ENCODE measurements around the gene PCDHB12.
A peak's percentile ranks its signal among the peaks of the same experiment; 100 is the strongest.
"Not testable (repeated sequence)": the region's sequence is repeated elsewhere in the genome, so short reads cannot be mapped to it uniquely, and the experiment has no call there.

Gene PCDHB12

DNA sequence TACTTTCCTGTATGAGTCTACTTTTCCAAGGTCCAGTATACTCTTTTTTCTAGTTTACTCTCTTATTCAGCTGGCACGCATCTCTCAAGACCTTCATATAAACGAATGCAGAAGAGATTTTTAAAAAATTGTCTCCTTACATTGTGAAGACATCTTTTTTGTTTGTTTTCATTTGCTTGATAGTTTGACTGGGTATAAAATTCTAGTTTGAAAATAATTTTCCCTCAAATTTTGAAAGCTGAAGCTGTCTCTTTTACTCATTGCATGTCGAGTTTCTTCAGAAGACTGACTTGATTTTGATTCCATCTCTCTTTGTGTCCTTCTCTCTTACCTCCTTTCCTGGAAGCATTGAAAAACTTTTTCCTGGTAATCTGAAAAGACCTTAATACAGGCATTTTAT, 12.2 kb upstream of the PCDHB12 start:
- Histone ChIP-seq H3K9me3 (ENCODE audit: insufficient read depth, low read length, severe bottlenecking) (peaks cover 14% of the 10 kb centered on the region), H3K36me3 (ENCODE audit: insufficient read depth, low read length) (no peaks in the 10 kb centered on the region), H3K4me2 (ENCODE audit: insufficient read depth, low read length) (no peak overlapping the region), H3K4me3 (ENCODE audit: low read depth in 1 of 2, low read length in 2 of 2) (no peak overlapping the region), H3K27me3 (ENCODE audit: insufficient read depth, low read length, poor library complexity) (no peaks in the 10 kb centered on the region), H4K20me1 (ENCODE audit: insufficient read depth, low read length) (no peaks in the 10 kb centered on the region), H3K27ac (ENCODE audit: low read length) (no peak overlapping the region), H3K4me1 (ENCODE audit: insufficient read depth, low read length) (no peaks in the 10 kb centered on the region), H3K9ac (ENCODE audit: low read depth, low read length) (no peak overlapping the region), H2AFZ (ENCODE audit: low read depth, low read length) (no peak overlapping the region), H3K79me2 (ENCODE audit: insufficient read depth, low read length) (no peaks in the 10 kb centered on the region)
- DNase-seq = no peak
- TF ChIP-seq EZH2 (IDR thresholded peaks at IDR 0.05; ENCODE audit: borderline replicate concordance, low read depth, low read length, severe bottlenecking) = no peak
- TF ChIP-seq, protein P1, sequence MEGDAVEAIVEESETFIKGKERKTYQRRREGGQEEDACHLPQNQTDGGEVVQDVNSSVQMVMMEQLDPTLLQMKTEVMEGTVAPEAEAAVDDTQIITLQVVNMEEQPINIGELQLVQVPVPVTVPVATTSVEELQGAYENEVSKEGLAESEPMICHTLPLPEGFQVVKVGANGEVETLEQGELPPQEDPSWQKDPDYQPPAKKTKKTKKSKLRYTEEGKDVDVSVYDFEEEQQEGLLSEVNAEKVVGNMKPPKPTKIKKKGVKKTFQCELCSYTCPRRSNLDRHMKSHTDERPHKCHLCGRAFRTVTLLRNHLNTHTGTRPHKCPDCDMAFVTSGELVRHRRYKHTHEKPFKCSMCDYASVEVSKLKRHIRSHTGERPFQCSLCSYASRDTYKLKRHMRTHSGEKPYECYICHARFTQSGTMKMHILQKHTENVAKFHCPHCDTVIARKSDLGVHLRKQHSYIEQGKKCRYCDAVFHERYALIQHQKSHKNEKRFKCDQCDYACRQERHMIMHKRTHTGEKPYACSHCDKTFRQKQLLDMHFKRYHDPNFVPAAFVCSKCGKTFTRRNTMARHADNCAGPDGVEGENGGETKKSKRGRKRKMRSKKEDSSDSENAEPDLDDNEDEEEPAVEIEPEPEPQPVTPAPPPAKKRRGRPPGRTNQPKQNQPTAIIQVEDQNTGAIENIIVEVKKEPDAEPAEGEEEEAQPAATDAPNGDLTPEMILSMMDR (IDR thresholded peaks at IDR 0.05; ENCODE audit: borderline replicate concordance, extremely low read depth, low read length, poor library complexity, severe bottlenecking) = no peak
- no peak for ATAC-seq (ENCODE audit: insufficient read depth, low read depth)

DNA sequence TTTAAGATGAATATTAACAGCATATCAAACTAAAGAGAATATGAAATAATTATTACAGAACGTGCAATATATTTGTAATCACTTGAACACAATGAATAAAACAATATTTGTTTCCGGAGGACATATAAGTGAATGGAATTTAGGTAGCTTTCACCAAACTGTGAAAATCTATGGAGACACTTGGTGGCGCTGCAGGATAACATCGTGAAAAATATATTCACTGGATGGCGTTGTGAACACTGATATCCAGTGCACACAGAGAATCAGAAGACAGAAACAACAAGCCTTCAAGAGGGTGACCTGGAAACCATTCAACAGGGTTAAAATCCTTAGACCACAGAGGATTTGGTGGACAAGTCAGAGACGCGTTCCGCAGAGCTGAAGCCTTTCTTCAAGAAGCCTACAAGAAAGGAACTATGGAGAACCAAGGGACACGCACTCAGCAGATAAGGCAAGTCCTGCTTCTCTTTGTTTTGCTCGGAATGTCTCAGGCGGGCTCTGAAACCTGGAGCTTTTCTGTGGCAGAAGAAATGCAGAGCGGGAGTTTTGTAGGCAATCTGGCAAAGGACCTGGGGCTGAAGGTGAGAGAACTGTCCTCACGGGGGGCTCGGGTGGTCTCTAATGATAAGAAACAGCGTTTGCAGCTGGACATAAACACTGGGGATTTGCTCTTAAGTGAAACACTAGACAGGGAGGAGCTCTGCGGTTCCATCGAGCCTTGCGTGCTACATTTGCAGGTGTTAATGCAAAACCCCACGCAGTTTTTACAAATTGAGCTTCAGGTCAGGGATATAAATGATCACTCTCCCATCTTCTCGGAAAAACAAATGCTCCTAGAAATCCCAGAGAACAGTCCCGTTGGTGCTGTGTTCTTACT, 8.9 kb upstream of the PCDHB12 start, which contains the start of gene PCDHB11:
Gene PCDHB11 (plus strand): TSS at position 269 of the 877 bp plus-strand sequence. CDS start 148 bp downstream, at position 417.
- no peak within 1 kb of the TSS for H3K27ac ChIP-seq (ENCODE audit: low read length)
- H3K36me3 ChIP-seq (ENCODE audit: insufficient read depth, low read length) = no peaks in the 10 kb centered on the region
- no peaks in the 10 kb centered on the region for H4K20me1 ChIP-seq (ENCODE audit: insufficient read depth, low read length)
- no peak within 1 kb of the TSS for H3K4me3 ChIP-seq (ENCODE audit: low read depth in 1 of 2, low read length in 2 of 2)
- no peak for TF ChIP-seq EZH2 (IDR thresholded peaks at IDR 0.05; ENCODE audit: borderline replicate concordance, low read depth, low read length, severe bottlenecking)
- TF ChIP-seq, protein P1 (IDR thresholded peaks at IDR 0.05; ENCODE audit: borderline replicate concordance, extremely low read depth, low read length, poor library complexity, severe bottlenecking) = peak; percentile 48
- ATAC-seq (ENCODE audit: insufficient read depth, low read depth) = no peak
- no peak within 1 kb of the TSS for H3K9ac ChIP-seq (ENCODE audit: low read depth, low read length)
- H2AFZ ChIP-seq (ENCODE audit: low read depth, low read length) = no peak within 1 kb of the TSS
- H3K4me2 ChIP-seq (ENCODE audit: insufficient read depth, low read length) = no peak within 1 kb of the TSS
- no peak for DNase-seq
- peaks cover 14% of the 10 kb centered on the region for H3K9me3 ChIP-seq (ENCODE audit: insufficient read depth, low read length, severe bottlenecking)
- no peaks in the 10 kb centered on the region for H3K4me1 ChIP-seq (ENCODE audit: insufficient read depth, low read length)
- no peaks in the 10 kb centered on the region for H3K79me2 ChIP-seq (ENCODE audit: insufficient read depth, low read length)
- H3K27me3 ChIP-seq (ENCODE audit: insufficient read depth, low read length, poor library complexity) = no peaks in the 10 kb centered on the region

DNA sequence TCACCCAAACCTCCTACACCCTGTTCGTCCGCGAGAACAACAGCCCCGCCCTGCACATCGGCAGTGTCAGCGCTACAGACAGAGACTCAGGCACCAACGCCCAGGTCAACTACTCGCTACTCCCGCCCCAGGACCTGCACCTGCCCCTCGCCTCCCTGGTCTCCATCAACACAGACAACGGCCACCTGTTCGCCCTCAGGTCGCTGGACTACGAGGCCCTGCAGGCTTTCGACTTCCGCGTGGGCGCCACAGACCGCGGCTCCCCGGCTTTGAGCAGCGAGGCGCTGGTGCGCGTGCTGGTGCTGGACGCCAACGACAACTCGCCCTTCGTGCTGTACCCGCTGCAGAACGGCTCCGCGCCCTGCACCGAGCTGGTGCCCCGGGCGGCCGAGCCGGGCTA, 7.4 kb upstream of the PCDHB12 start:
- not testable (repeated sequence) for H3K4me1 ChIP-seq (ENCODE audit: insufficient read depth, low read length); H3K36me3 ChIP-seq (ENCODE audit: insufficient read depth, low read length); H3K9ac ChIP-seq (ENCODE audit: low read depth, low read length); H4K20me1 ChIP-seq (ENCODE audit: insufficient read depth, low read length); H3K27ac ChIP-seq (ENCODE audit: low read length); H3K79me2 ChIP-seq (ENCODE audit: insufficient read depth, low read length); DNase-seq; H3K4me3 ChIP-seq (ENCODE audit: low read depth in 1 of 2, low read length in 2 of 2); ATAC-seq (ENCODE audit: insufficient read depth, low read depth); H2AFZ ChIP-seq (ENCODE audit: low read depth, low read length); H3K4me2 ChIP-seq (ENCODE audit: insufficient read depth, low read length); H3K27me3 ChIP-seq (ENCODE audit: insufficient read depth, low read length, poor library complexity)
- peaks cover 11% of the 10 kb centered on the region for H3K9me3 ChIP-seq (ENCODE audit: insufficient read depth, low read length, severe bottlenecking)

DNA sequence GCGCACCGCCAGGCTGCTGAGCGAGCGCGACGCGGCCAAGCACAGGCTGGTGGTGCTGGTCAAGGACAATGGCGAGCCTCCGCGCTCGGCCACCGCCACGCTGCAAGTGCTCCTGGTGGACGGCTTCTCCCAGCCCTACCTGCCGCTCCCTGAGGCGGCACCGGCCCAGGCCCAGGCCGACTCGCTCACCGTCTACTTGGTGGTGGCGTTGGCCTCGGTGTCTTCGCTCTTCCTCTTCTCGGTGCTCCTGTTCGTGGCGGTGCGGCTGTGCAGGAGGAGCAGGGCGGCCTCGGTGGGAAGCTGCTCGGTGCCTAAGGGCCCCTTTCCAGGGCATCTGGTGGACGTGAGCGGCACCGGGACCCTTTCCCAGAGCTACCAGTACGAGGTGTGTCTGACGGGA, 6.9 kb upstream of the PCDHB12 start:
- not testable (repeated sequence) for H3K27ac ChIP-seq (ENCODE audit: low read length); H3K9ac ChIP-seq (ENCODE audit: low read depth, low read length); H3K79me2 ChIP-seq (ENCODE audit: insufficient read depth, low read length); H2AFZ ChIP-seq (ENCODE audit: low read depth, low read length); H3K9me3 ChIP-seq (ENCODE audit: insufficient read depth, low read length, severe bottlenecking); H3K36me3 ChIP-seq (ENCODE audit: insufficient read depth, low read length); H3K4me2 ChIP-seq (ENCODE audit: insufficient read depth, low read length); H3K27me3 ChIP-seq (ENCODE audit: insufficient read depth, low read length, poor library complexity); ATAC-seq (ENCODE audit: insufficient read depth, low read depth); H3K4me3 ChIP-seq (ENCODE audit: low read depth in 1 of 2, low read length in 2 of 2); H3K4me1 ChIP-seq (ENCODE audit: insufficient read depth, low read length); H4K20me1 ChIP-seq (ENCODE audit: insufficient read depth, low read length); DNase-seq

DNA sequence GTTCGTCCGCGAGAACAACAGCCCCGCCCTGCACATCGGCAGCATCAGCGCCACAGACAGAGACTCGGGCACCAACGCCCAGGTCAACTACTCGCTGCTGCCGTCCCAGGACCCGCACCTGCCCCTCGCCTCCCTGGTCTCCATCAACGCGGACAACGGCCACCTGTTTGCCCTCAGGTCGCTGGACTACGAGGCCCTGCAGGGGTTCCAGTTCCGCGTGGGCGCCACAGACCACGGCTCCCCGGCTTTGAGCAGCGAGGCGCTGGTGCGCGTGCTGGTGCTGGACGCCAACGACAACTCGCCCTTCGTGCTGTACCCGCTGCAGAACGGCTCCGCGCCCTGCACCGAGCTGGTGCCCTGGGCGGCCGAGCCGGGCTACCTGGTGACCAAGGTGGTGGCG, 1.8 kb downstream of the PCDHB12 start:
- H3K4me3 ChIP-seq (ENCODE audit: low read depth in 1 of 2, low read length in 2 of 2); H3K9ac ChIP-seq (ENCODE audit: low read depth, low read length); H3K4me2 ChIP-seq (ENCODE audit: insufficient read depth, low read length); H4K20me1 ChIP-seq (ENCODE audit: insufficient read depth, low read length); H3K36me3 ChIP-seq (ENCODE audit: insufficient read depth, low read length); ATAC-seq (ENCODE audit: insufficient read depth, low read depth); H3K79me2 ChIP-seq (ENCODE audit: insufficient read depth, low read length); H3K9me3 ChIP-seq (ENCODE audit: insufficient read depth, low read length, severe bottlenecking); DNase-seq; H2AFZ ChIP-seq (ENCODE audit: low read depth, low read length); H3K4me1 ChIP-seq (ENCODE audit: insufficient read depth, low read length); H3K27ac ChIP-seq (ENCODE audit: low read length): not testable (repeated sequence)
- H3K27me3 ChIP-seq (ENCODE audit: insufficient read depth, low read length, poor library complexity) = peaks cover 11% of the 10 kb centered on the region

DNA sequence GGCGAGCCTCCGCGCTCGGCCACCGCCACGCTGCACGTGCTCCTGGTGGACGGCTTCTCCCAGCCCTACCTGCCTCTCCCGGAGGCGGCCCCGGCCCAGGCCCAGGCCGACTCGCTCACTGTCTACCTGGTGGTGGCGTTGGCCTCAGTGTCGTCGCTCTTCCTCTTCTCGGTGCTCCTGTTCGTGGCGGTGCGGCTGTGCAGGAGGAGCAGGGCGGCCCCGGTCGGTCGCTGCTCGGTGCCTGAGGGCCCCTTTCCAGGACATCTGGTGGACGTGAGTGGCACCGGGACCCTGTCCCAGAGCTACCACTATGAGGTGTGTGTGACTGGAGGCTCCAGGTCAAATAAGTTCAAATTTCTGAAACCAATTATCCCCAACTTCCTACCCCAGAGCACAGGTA, 2.3 kb downstream of the PCDHB12 start:
- not testable (repeated sequence) for H3K9ac ChIP-seq (ENCODE audit: low read depth, low read length); H3K4me3 ChIP-seq (ENCODE audit: low read depth in 1 of 2, low read length in 2 of 2); H3K4me2 ChIP-seq (ENCODE audit: insufficient read depth, low read length); H2AFZ ChIP-seq (ENCODE audit: low read depth, low read length); ATAC-seq (ENCODE audit: insufficient read depth, low read depth); H3K9me3 ChIP-seq (ENCODE audit: insufficient read depth, low read length, severe bottlenecking); H3K27ac ChIP-seq (ENCODE audit: low read length); DNase-seq; H3K4me1 ChIP-seq (ENCODE audit: insufficient read depth, low read length); H4K20me1 ChIP-seq (ENCODE audit: insufficient read depth, low read length); H3K79me2 ChIP-seq (ENCODE audit: insufficient read depth, low read length); H3K36me3 ChIP-seq (ENCODE audit: insufficient read depth, low read length)
- peaks cover 11% of the 10 kb centered on the region for H3K27me3 ChIP-seq (ENCODE audit: insufficient read depth, low read length, poor library complexity)

Data from DND-41 (cell line).